ENCODE measurements around the gene TULP4. TPM values are rescaled to one million over a fixed set of nuclear protein-coding genes. Genes with fewer than 3 reads are reported as not detected.
"Not testable (repeated sequence)": the region's sequence is repeated elsewhere in the genome, so short reads cannot be mapped to it uniquely, and the experiment has no call there.

The TULP4 gene
- total RNA-seq, 6 experiments from 2014 or later: 27.0 to 42.4 (median 32.3) TPM

DNA sequence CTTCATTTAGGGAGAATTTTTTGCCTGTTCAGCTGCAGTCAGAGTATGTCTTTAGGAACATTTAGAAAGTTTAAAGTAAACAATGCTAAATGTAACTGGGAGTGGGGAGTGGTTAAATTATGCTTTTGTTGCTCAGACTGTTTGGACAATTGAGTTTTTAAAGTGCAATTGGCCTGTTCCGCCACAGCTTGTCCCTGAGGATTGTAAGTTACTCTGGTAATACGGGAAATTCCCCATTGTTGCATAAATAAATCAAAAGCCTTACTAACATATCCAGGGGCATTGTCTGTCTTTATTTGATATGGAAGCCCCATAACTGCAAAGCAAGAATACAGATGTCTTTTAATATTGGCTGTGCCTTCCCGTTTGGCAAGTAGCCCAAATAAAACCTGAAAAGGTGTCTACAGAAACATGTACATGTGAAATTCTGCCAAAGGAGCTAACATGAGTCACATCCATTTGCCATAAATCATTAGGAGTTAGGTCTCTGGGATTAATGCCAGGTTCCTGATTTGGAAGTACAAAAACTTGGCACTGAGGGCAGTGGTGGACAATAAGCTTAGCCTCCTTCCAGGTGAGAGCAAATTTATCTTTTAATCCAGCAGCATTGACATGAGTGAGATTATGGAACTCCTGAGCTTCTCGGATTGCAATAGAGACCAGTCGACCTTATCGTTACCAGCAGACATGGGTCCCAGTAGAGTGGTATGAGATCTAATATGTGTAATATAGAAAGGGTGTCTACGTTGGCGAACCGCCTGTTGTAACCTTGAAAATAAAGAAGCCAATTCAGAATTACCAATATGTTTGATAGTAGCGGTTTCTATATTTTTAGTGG, 11.7 kb upstream of the TULP4 start:
- H3K27me3 ChIP-seq; H3K9me3 ChIP-seq; intact Hi-C loops (cut with DNase I); H3K36me3 ChIP-seq; H3K4me3 ChIP-seq; H3K4me1 ChIP-seq; DNase-seq: not testable (repeated sequence)
- H3K27ac ChIP-seq: peak overlapping the region in 1 of 3 donors; percentile 10
- WGBS (ENCODE audit: insufficient coverage, low coverage, low lambda C conversion rate, missing lambda C conversion rate): 86% methylated on average over 10 of the region's 10 CpGs
- ATAC-seq: peak in 2 of 4 donors; percentile 25 to 48

DNA sequence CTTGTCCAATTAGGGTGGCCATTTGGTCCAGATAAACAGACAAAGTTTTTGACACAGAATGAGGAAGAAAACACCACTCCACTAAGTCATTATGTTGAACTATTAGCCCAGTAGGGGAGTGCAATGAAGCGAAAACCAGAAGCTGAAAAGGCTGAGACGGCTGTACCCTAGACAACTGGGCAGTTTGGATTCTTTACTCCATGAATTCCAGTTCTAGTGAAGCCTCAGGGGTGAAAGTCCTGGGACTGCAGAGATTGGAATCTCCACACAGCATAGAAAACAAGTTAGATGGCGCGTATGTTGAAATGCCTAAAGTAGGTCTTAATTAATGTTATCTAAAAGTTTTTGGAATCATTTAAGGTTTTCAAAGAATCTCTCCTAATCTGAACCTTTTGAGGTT, 10.7 kb upstream of the TULP4 start:
- H3K27ac ChIP-seq; H3K4me1 ChIP-seq; intact Hi-C loops (cut with DNase I); DNase-seq; ATAC-seq; H3K27me3 ChIP-seq; H3K4me3 ChIP-seq; H3K36me3 ChIP-seq; H3K9me3 ChIP-seq: not testable (repeated sequence)
- WGBS (ENCODE audit: insufficient coverage, low coverage, low lambda C conversion rate, missing lambda C conversion rate): 88% methylated on average over 4 of the region's 4 CpGs

DNA sequence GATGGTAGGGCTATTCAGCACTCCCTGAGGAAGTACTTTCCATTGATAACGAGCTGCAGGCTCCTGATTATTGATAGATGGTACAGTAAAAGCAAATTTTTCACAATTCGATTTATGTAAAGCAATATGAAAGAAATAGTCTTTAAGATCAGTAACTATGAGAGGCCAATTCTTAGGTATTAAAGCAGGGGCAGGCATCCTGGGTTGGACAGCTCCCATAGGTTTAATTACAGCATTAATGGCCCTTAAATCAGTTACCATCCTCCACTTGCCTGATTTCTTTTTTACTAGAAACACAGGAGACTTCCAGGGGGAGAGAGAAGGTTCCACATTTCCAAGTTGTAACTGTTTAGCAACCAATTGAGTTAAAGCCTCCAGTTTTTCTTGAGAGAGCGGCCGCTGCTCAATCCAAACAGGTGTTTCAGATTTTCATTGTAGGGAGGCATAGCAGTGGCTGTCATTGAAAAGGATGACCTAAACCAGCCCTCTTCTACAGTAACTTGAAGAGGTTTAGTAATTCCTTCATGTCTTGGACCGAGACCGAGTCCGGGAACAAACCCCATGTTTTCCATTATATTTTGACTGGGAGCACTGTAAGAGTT, 10.0 kb upstream of the TULP4 start:
- DNase-seq; H3K4me3 ChIP-seq; H3K36me3 ChIP-seq; H3K4me1 ChIP-seq; H3K9me3 ChIP-seq; ATAC-seq; H3K27me3 ChIP-seq; H3K27ac ChIP-seq; intact Hi-C loops (cut with DNase I): not testable (repeated sequence)
- WGBS (ENCODE audit: insufficient coverage, low coverage, low lambda C conversion rate, missing lambda C conversion rate): 88% methylated on average over 7 of the region's 7 CpGs

DNA sequence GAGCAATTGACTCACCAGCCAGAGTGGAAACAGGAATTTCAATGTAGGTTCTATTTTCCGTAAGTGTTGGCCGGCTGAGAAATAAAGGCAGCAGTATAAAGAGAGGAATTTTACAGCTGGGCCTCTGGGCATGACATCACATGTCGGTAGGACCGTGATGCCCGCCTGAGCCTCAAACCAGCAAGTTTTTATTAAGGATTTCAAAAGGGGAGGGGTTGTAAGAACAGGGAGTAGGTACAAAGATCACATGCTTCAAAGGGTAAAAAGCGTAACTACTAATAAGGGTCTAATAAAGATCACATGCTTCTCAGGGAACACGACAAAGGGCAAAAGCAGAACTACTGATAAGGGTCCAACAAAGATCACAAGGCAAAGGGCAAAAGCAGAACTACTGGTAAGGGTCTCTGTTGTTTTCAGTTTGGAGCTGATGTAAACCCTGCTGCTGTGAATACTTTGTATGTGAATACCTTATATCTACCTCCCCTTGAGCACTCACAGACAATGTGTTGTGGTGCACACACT, 9.0 kb upstream of the TULP4 start:
- intact Hi-C loops (cut with DNase I): no loop called here
- 71% methylated on average over 7 of the region's 7 CpGs for WGBS (ENCODE audit: insufficient coverage, low coverage, low lambda C conversion rate, missing lambda C conversion rate)
- no peak overlapping the region for H3K4me3 ChIP-seq

DNA sequence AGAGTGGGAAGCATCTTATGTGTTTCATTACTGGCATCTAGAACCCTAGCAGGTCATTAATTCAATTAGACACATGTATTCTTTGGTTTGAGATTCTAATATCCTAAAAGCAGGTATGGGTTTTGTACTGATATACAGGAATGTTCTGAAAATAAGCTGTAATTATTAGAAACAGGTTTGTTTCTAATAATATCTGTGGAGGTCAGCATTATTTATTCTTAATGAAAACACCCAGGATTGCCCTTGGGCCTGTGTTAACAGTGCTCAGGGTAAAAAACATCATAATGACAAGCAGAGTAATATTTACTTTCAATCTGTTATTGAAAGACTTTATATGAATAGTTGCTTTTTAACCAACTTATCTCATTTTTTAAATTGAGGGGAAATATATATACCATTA, 8.0 kb upstream of the TULP4 start:
- no peaks in the 10 kb centered on the region for H3K9me3 ChIP-seq
- TF ChIP-seq, protein P1, sequence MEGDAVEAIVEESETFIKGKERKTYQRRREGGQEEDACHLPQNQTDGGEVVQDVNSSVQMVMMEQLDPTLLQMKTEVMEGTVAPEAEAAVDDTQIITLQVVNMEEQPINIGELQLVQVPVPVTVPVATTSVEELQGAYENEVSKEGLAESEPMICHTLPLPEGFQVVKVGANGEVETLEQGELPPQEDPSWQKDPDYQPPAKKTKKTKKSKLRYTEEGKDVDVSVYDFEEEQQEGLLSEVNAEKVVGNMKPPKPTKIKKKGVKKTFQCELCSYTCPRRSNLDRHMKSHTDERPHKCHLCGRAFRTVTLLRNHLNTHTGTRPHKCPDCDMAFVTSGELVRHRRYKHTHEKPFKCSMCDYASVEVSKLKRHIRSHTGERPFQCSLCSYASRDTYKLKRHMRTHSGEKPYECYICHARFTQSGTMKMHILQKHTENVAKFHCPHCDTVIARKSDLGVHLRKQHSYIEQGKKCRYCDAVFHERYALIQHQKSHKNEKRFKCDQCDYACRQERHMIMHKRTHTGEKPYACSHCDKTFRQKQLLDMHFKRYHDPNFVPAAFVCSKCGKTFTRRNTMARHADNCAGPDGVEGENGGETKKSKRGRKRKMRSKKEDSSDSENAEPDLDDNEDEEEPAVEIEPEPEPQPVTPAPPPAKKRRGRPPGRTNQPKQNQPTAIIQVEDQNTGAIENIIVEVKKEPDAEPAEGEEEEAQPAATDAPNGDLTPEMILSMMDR (IDR thresholded peaks at IDR 0.05): no peak
- no peak for TF ChIP-seq POLR2A (IDR thresholded peaks at IDR 0.05)
- H3K27me3 ChIP-seq: no peaks in the 10 kb centered on the region
- H3K27ac ChIP-seq: no peak overlapping the region
- ATAC-seq (no peak), DNase-seq (no peak)
- intact Hi-C loops (cut with DNase I): no loop called here
- no peaks in the 10 kb centered on the region for H3K4me1 ChIP-seq
- no peaks in the 10 kb centered on the region for H3K36me3 ChIP-seq
- no peak overlapping the region for H3K4me3 ChIP-seq

More for the DNA sequence above, 9.0 kb upstream of the TULP4 start:
- Histone ChIP-seq H3K27me3 (no peaks in the 10 kb centered on the region), H3K27ac (no peak overlapping the region), H3K4me1 (no peaks in the 10 kb centered on the region), H3K36me3 (peaks cover 0 to 2% (median 0%) of the 10 kb centered on the region in 4 donors), H3K9me3 (no peaks in the 10 kb centered on the region)
- DNase-seq: no peak
- no peak for ATAC-seq
- TF ChIP-seq POLR2A (IDR thresholded peaks at IDR 0.05): no peak
- TF ChIP-seq, protein P1 (IDR thresholded peaks at IDR 0.05): no peak

DNA sequence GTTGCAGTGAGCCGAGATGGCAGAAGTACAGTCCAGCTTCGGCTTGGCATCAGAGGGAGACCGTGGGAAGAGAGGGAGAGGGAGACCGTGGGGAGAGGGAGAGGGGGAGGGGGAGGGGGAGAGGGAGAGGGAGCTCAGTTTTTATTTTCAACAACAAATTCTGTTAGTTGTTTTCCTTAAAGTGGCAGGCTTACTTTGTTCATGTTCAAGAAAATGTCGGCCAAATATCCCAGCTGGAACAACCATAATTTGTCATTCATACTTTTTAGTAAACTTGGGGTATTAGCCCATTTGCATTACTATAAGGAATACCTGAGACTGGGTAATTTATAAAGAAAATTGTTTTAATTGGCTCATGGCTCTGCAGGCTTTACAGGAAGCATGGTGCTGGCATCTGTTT, 2.5 kb upstream of the TULP4 start:
- intact Hi-C loops (cut with DNase I): no loop called here
- Histone ChIP-seq H3K27ac (no peak overlapping the region), H3K9me3 (no peaks in the 10 kb centered on the region), H3K27me3 (no peaks in the 10 kb centered on the region), H3K4me3 (no peak overlapping the region), H3K4me1 (no peaks in the 10 kb centered on the region), H3K36me3 (peaks cover 0 to 3% (median 0%) of the 10 kb centered on the region in 4 donors)
- WGBS (ENCODE audit: insufficient coverage, low coverage, low lambda C conversion rate, missing lambda C conversion rate): 87% methylated on average over 5 of the region's 5 CpGs
- ATAC-seq: no peak
- no peak for DNase-seq
- no peak for TF ChIP-seq POLR2A (IDR thresholded peaks at IDR 0.05)
- TF ChIP-seq, protein P1 (IDR thresholded peaks at IDR 0.05): no peak
